Ectodermal cell (in vitro differentiated cells): ENCODE data around the gene SNAPIN.

Source experiments
- H3K27ac ChIP-seq: 2 replicates; pipeline ENCODE4 v1.7.0; 2013; ENCODE audit warnings: mild to moderate bottlenecking, low read depth, low read length; ENCODE audit not compliant: insufficient read depth, poor library complexity, severe bottlenecking
- H3K27me3 ChIP-seq: 2 replicates; pipeline ENCODE4 v1.7.0; 2013; ENCODE audit warnings: mild to moderate bottlenecking, low read length; ENCODE audit not compliant: insufficient read depth, control insufficient read depth, poor library complexity, severe bottlenecking
- H3K36me3 ChIP-seq: one replicate; pipeline ENCODE4 v1.7.0; 2013; ENCODE audit warnings: low read length; ENCODE audit not compliant: control insufficient read depth, insufficient read depth
- H3K4me1 ChIP-seq: one replicate; pipeline ENCODE4 v1.7.0; 2013; ENCODE audit warnings: low read length; ENCODE audit not compliant: control insufficient read depth, insufficient read depth
- H3K4me3 ChIP-seq: 2 replicates; pipeline ENCODE4 v1.7.0; 2013; ENCODE audit warnings: low read depth, low read length, control low read depth; ENCODE audit not compliant: insufficient read depth
- H3K9me3 ChIP-seq: 2 replicates; pipeline ENCODE4 v1.7.0; 2013; ENCODE audit warnings: mild to moderate bottlenecking, low read length, moderate library complexity; ENCODE audit not compliant: control insufficient read depth
- WGBS, 2 experiments: methylation state at CpG; one replicate each; pipeline ENCODE4 v1.1.7; 2013; ENCODE audit warnings: missing lambda C conversion rate in 2 of 2; 5-methylcytosine and 5-hydroxymethylcytosine counted together

Gene SNAPIN

DNA sequence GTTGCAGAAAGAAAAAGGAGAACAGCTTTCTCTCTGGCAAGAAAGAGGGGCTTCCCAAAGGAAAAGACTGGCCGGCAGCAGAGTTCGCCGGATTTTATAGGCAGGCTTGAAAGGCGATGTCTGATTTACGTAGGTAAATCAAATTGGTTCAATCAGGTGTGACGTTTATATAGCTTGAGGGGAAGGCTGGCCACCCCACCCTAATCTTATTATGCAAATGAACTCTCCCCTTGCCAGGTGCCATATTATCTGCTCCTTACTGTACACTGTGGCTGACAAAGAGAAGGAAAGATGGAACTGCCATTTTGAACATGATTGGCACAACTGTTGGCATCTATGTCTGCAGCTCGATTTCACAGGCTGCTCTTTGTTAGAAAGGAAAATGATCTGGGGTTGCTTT lies 52.5 kb downstream of the SNAPIN start:
- 88 to 91% methylated on average over 7 of the region's 7 CpGs for WGBS, 2 experiments
- Histone ChIP-seq H3K4me3 (no peak overlapping the region), H3K27ac (no peak overlapping the region), H3K27me3 (no peaks in the 10 kb centered on the region), H3K36me3 (no peaks in the 10 kb centered on the region), H3K4me1 (no peaks in the 10 kb centered on the region), H3K9me3 (no peaks in the 10 kb centered on the region)
